ENCODE results near the gene C1QTNF6. TPM values are rescaled to one million over a fixed set of nuclear protein-coding genes. Genes with fewer than 3 reads are reported as not detected.

Gene C1QTNF6
- total and polyA plus RNA-seq, 3 donors from 2014 or later: 12.6 to 15.0 (median 14.8) TPM

DNA sequence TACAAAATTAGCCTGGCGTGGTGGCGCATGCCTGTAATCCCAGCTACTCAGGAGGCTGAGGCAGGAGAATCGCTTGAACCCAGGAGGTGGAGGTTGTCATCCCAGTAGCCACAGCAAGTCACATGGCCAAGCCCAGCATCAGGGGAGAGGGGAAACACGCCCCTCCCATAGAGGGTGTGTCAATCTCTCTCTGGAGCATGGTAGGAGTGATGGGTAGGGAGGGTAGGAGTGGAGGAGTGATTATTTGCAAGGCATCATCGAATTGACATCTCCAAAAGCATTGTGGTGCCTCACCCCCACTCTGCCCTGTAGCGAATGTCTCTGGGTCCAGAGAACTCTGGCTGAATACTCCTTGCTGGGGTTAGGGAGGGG, 30.3 kb upstream of the C1QTNF6 start:
- no peaks in the 10 kb centered on the region for H3K9me3 ChIP-seq
- H3K27ac ChIP-seq: no peak overlapping the region
- TF ChIP-seq, protein P1, sequence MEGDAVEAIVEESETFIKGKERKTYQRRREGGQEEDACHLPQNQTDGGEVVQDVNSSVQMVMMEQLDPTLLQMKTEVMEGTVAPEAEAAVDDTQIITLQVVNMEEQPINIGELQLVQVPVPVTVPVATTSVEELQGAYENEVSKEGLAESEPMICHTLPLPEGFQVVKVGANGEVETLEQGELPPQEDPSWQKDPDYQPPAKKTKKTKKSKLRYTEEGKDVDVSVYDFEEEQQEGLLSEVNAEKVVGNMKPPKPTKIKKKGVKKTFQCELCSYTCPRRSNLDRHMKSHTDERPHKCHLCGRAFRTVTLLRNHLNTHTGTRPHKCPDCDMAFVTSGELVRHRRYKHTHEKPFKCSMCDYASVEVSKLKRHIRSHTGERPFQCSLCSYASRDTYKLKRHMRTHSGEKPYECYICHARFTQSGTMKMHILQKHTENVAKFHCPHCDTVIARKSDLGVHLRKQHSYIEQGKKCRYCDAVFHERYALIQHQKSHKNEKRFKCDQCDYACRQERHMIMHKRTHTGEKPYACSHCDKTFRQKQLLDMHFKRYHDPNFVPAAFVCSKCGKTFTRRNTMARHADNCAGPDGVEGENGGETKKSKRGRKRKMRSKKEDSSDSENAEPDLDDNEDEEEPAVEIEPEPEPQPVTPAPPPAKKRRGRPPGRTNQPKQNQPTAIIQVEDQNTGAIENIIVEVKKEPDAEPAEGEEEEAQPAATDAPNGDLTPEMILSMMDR (IDR thresholded peaks at IDR 0.05): no peak
- no peak for TF ChIP-seq POLR2A (IDR thresholded peaks at IDR 0.05)
- 71 to 86% methylated on average over 5 to 6 of the region's 6 CpGs for WGBS, 2 donors
- intact Hi-C loops (cut with DNase I; ENCODE audit: low total_unique reads): no loop called here
- no peak overlapping the region for H3K4me3 ChIP-seq
- no peaks in the 10 kb centered on the region for H3K27me3 ChIP-seq
- DNase-seq: no peak
- no peaks in the 10 kb centered on the region for H3K36me3 ChIP-seq (ENCODE audit: low read depth, missing control alignments)
- H3K4me1 ChIP-seq: peaks cover 5% of the 10 kb centered on the region

DNA sequence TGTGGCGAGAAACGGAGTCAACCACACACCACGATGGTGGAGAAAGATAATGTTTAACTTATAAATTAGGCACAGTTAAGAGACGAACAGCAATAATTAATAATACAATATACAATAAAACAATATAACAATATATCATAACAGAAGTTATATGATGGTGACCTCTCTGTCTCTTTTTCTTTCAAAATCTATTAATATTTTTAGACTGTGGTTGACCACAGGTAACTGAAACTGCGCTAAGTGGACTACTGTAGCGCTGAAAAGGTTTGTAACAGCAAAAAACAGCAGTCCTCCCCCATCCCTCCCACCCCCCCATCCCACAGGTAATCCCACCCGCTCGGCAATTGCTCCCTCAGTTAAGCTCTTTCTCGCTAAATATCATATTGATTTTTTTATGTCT, 27.8 kb upstream of the C1QTNF6 start:
- intact Hi-C loops (cut with DNase I; ENCODE audit: low total_unique reads): no loop called here
- H3K27me3 ChIP-seq: no peaks in the 10 kb centered on the region

DNA sequence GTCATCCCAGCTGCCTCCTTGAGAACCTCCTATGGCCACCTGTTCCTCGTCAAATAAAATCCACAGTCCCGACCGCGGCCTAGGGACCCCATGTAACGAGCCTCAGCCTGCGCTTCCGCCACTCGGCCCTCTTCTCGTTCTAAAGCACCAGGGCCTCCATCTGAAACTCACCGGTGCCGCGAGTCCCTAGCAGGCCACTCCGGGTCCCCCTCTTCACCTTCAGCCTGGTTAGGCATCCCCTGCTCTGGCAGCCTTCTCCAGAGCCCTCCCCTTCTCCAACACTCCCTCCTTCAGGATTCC, 26.6 kb upstream of the C1QTNF6 start:
- TF ChIP-seq, protein P1 (IDR thresholded peaks at IDR 0.05): no peak
- TF ChIP-seq POLR2A (IDR thresholded peaks at IDR 0.05): no peak
- no peaks in the 10 kb centered on the region for H3K9me3 ChIP-seq
- DNase-seq: no peak
- no peaks in the 10 kb centered on the region for H3K27me3 ChIP-seq
- peak overlapping the region; percentile 45 to 55 for H3K27ac ChIP-seq
- no peaks in the 10 kb centered on the region for H3K36me3 ChIP-seq (ENCODE audit: low read depth, missing control alignments)
- 71 to 83% methylated on average over 13 of the region's 13 CpGs for WGBS, 2 donors
- H3K4me1 ChIP-seq: peaks cover 5% of the 10 kb centered on the region
- H3K4me3 ChIP-seq: no peak overlapping the region
- intact Hi-C loops (cut with DNase I; ENCODE audit: low total_unique reads): no loop called here

More for the DNA sequence above, 27.8 kb upstream of the C1QTNF6 start:
- Histone ChIP-seq H3K4me1 (peaks cover 5% of the 10 kb centered on the region), H3K36me3 (ENCODE audit: low read depth, missing control alignments) (no peaks in the 10 kb centered on the region), H3K4me3 (no peak overlapping the region), H3K27ac (no peak overlapping the region), H3K9me3 (no peaks in the 10 kb centered on the region)
- no peak for TF ChIP-seq POLR2A (IDR thresholded peaks at IDR 0.05)
- TF ChIP-seq, protein P1 (IDR thresholded peaks at IDR 0.05): no peak
- no peak for DNase-seq
- 82 to 91% methylated on average over 9 of the region's 9 CpGs for WGBS, 2 donors

DNA sequence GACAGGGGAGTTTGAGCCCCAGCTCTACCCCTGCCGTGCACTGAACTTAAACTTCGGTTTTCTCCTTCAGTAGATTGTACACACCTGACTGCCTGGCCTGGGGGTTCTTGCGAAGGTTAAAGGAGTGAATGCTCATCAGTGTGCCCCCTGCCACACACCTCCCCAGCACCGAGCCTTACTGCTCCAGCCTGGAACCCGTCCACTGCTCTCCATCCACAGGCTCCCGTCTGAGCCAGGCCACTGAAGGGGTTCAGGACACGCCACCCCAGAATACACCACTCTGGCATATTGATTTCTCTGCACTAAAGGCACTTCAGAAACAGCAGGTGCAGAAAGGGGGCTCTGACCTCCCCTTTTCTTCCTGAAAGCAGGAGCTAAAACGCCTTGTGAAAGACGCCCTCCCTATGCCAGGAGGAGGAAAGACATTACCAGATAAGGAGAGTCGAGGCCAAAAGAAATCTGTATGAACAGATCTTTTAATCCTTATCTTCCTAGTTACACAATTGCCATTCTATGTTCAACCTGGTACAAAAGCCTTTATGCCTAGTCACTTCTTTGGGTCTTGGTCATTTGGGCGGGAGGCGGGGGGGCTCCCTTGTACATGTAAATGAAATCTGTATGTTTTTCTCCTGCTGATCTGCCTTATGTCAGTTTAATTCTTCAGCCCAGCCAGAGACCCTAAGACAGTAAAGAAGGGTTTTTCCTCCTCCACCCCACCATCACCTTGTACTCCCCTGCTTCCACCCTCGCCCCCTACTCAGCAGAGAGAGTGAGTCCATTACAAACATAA, 26.1 kb upstream of the C1QTNF6 start:
- Histone ChIP-seq H3K4me3 (no peak overlapping the region), H3K9me3 (no peaks in the 10 kb centered on the region), H3K36me3 (ENCODE audit: low read depth, missing control alignments) (no peaks in the 10 kb centered on the region), H3K27me3 (no peaks in the 10 kb centered on the region), H3K4me1 (peaks cover 5% of the 10 kb centered on the region), H3K27ac (peak overlapping the region; percentile 45 to 55)
- WGBS, 2 donors: 72 to 80% methylated on average over 13 of the region's 13 CpGs
- no peak for TF ChIP-seq POLR2A (IDR thresholded peaks at IDR 0.05)
- TF ChIP-seq, protein P1 (IDR thresholded peaks at IDR 0.05): no peak
- DNase-seq: no peak
- intact Hi-C loops (cut with DNase I; ENCODE audit: low total_unique reads): no loop called here

Measured in testis (tissue), 3 donors.